A673 (cell line): Measurements from ENCODE around the gene LVRN. TPM values are rescaled to one million over a fixed set of nuclear protein-coding genes. Genes with fewer than 3 reads are reported as not detected.

Experiments used
- BruUV-seq: library from RNA; stranded (reverse); fragments of 400-500 nt; replicated peaks from 2 replicates; lab custom pipeline; 2021; lab: Mats Ljungman, UMichigan
- CTCF ChIA-PET: fragments of 300-600 bp; sonication (Branson Sonifier 250); formaldehyde crosslinking; loops from one replicate; lab custom pipeline; 2022; ENCODE audit warnings: antibody characterized with exemption; lab: Charles Lee
- POLR2A ChIA-PET: fragments of 300-600 bp; sonication (Branson Sonifier 250); formaldehyde crosslinking; loops from one replicate; lab custom pipeline; 2022; ENCODE audit warnings: antibody characterized with exemption; ENCODE audit not compliant: low non-redundant PET; lab: Charles Lee
- DNase-seq: peaks from one replicate; pipeline ENCODE4 v3.0.0-alpha.2; 2015; ENCODE audit warnings: low spot score
- H3K27ac ChIP-seq: fragments of 200-600 bp; sonication (generic); 2 replicates; pipeline ENCODE4 v1.5.1; 2016; ENCODE audit warnings: mixed run types, low read depth, mild to moderate bottlenecking, mixed read lengths, antibody characterized with exemption, low read length; ENCODE audit not compliant: poor library complexity, severe bottlenecking
- H3K27me3 ChIP-seq: fragments of 200-600 bp; sonication (generic); replicated peaks from 2 replicates; pipeline ENCODE4 v1.6.1; 2017; ENCODE audit warnings: mixed run types, low read depth, mild to moderate bottlenecking, mixed read lengths, antibody characterized with exemption, low read length; ENCODE audit not compliant: insufficient read depth, poor library complexity
- H3K36me3 ChIP-seq: fragments of 200-600 bp; sonication (generic); 2 replicates; pipeline ENCODE4 v1.6.1; 2016; ENCODE audit warnings: mixed run types, mild to moderate bottlenecking, mixed read lengths, antibody characterized with exemption, low read length; ENCODE audit not compliant: insufficient read depth, poor library complexity, severe bottlenecking
- H3K4me1 ChIP-seq: fragments of 200-600 bp; sonication (generic); 2 replicates; pipeline ENCODE4 v1.6.1; 2017; ENCODE audit warnings: mixed run types, mild to moderate bottlenecking, mixed read lengths, antibody characterized with exemption, low read length; ENCODE audit not compliant: insufficient read depth, poor library complexity, severe bottlenecking
- H3K4me3 ChIP-seq: fragments of 200-600 bp; sonication (generic); 2 replicates; pipeline ENCODE4 v1.5.1; 2016; ENCODE audit warnings: low read depth, mixed run types, mild to moderate bottlenecking, mixed read lengths, low read length; ENCODE audit not compliant: poor library complexity, severe bottlenecking
- H3K9me3 ChIP-seq: fragments of 200-600 bp; sonication (generic); 2 replicates; pipeline ENCODE4 v1.6.1; 2016; ENCODE audit warnings: mixed run types, low read depth, mild to moderate bottlenecking, mixed read lengths, antibody characterized with exemption, low read length; ENCODE audit not compliant: poor library complexity, severe bottlenecking
- EZH2 ChIP-seq: fragments of 200-600 bp; sonication (generic); IDR thresholded peaks from 2 replicates; pipeline ENCODE4 v1.6.1; 2017; ENCODE audit warnings: borderline replicate concordance, low read depth, mild to moderate bottlenecking, mixed read lengths, antibody characterized with exemption, low read length; ENCODE audit not compliant: poor library complexity, severe bottlenecking
- intact Hi-C: fragments of 100-400 bp; cut with micrococcal nuclease; formaldehyde crosslinking; loops from one replicate; pipeline ENCODE4 v1.10.0; 2022; ENCODE audit not compliant: unreplicated experiment
- total RNA-seq: library from RNA; stranded (reverse); gene quantifications from 2 replicates; pipeline ENCODE4 v1.2.3, GENCODE V29; 2021
- TF ChIP-seq, protein P1 (sequence below): fragments of 300-800, 200-600 bp; sonication (generic); conservative IDR thresholded peaks from 2 replicates; pipeline ENCODE4 v1.5.1; 2017; ENCODE audit warnings: low read depth, mild to moderate bottlenecking, antibody characterized with exemption, low read length, moderate library complexity, mixed read lengths

LVRN gene
- total RNA-seq, 1 experiment from 2014 or later = not detected

DNA sequence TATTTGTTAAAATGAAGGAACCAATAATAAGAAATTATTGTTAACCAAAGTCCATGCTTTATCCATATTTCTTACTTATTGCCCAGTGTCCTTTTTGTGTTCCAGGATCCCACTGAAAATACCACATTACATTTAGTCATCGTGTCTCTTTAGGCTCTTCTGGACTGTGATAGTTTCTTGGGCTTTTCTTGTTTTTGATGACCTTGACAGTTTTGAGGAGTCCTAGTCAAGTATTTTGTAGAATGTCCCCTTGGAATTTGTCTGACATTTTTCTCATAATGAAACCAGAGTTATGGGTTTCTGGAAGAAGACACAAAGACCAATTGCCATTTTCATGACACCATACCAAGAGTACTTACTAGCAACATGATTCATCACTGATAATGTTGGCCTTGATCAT, 108.9 kb downstream of the LVRN start:
- Histone ChIP-seq H3K4me1 (no peaks in the 10 kb centered on the region), H3K36me3 (no peaks in the 10 kb centered on the region), H3K9me3 (no peaks in the 10 kb centered on the region), H3K27ac (no peak overlapping the region), H3K27me3 (peaks cover 5% of the 10 kb centered on the region), H3K4me3 (no peak overlapping the region)
- BruUV-seq = no TSS peak
- TF ChIP-seq, protein P1, sequence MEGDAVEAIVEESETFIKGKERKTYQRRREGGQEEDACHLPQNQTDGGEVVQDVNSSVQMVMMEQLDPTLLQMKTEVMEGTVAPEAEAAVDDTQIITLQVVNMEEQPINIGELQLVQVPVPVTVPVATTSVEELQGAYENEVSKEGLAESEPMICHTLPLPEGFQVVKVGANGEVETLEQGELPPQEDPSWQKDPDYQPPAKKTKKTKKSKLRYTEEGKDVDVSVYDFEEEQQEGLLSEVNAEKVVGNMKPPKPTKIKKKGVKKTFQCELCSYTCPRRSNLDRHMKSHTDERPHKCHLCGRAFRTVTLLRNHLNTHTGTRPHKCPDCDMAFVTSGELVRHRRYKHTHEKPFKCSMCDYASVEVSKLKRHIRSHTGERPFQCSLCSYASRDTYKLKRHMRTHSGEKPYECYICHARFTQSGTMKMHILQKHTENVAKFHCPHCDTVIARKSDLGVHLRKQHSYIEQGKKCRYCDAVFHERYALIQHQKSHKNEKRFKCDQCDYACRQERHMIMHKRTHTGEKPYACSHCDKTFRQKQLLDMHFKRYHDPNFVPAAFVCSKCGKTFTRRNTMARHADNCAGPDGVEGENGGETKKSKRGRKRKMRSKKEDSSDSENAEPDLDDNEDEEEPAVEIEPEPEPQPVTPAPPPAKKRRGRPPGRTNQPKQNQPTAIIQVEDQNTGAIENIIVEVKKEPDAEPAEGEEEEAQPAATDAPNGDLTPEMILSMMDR = no peak
- TF ChIP-seq EZH2 = no peak
- CTCF ChIA-PET = no interaction called here
- intact Hi-C loops = no loop called here
- DNase-seq = no peak
- POLR2A ChIA-PET = no interaction called here

DNA sequence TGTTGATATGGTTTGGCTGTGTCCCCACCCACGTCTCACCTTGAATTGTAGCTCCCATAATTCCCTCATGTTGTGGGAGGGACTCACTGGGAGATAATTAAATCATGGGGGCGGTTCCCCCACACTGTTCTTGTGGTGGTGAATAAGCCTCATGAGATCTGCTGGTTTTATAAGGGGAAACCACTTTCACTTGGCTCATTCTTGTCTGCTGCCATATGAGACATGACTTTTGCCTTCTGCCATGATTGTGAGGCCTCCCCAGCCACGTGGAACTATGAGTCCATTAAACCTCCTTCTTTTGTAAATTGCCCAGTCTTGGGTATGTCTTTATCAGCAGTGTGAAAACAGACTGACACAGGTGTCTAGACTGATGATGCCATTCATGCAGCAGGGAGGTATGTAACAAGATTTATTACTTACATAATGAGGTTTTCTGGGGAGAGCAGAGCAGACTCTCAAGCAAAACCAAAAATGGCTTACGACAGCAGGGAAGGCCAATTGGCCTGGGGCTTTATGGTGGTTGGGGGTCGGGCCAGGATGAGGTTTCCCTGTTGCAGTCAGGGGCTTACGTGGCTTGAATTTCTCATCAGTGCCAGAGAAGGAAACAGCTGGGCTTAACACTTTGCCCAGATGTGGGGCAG, 113.0 kb downstream of the LVRN start:
- no TSS peak for BruUV-seq
- intact Hi-C loops = no loop called here
- Histone ChIP-seq H3K4me1 (no peaks in the 10 kb centered on the region), H3K27ac (no peak overlapping the region), H3K36me3 (no peaks in the 10 kb centered on the region), H3K9me3 (no peaks in the 10 kb centered on the region), H3K4me3 (no peak overlapping the region), H3K27me3 (peaks cover 5% of the 10 kb centered on the region)
- POLR2A ChIA-PET = no interaction called here
- CTCF ChIA-PET = no interaction called here
- DNase-seq = no peak
- TF ChIP-seq, protein P1 = no peak
- TF ChIP-seq EZH2 = no peak

DNA sequence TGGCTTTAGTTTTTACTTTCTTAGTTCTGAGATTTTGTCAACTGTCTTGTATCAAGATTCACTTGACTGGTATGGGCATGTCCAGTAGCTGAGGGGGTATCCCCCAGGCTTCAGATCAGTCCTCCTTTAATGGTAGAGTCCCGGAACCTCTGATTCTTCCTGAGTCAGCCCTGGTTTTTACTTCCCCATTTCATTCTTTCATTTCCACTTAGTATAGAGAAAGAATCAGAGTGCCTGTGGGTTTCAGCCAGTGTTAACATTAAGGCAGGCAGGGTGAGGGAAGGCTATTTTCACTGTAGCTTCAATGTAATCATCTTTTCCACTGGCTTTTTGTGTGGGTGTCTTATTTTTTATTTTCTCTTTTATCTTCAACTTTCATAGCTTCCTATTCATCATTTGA, 114.2 kb downstream of the LVRN start:
- no peak for TF ChIP-seq EZH2
- TF ChIP-seq, protein P1 = no peak
- Histone ChIP-seq H3K9me3 (no peaks in the 10 kb centered on the region), H3K4me3 (no peak overlapping the region), H3K27me3 (peaks cover 5% of the 10 kb centered on the region), H3K36me3 (no peaks in the 10 kb centered on the region), H3K27ac (no peak overlapping the region), H3K4me1 (no peaks in the 10 kb centered on the region)
- POLR2A ChIA-PET = no interaction called here
- no TSS peak for BruUV-seq
- intact Hi-C loops = no loop called here
- no peak for DNase-seq
- CTCF ChIA-PET = no interaction called here

Other genes with a start within 250 kb of the LVRN start
- gene CDO1, start 145.8 kb upstream of the LVRN start, total RNA-seq = 1.5 and 3.2 TPM in 2 replicates
- gene ATG12, start 120.9 kb upstream of the LVRN start, total RNA-seq = 55.8 and 59.6 TPM in 2 replicates
- gene AP3S1, start 120.5 kb upstream of the LVRN start, total RNA-seq = 66.9 and 71.8 TPM in 2 replicates
- not detected in 2 replicates for gene ARL14EPL, start 70.0 kb downstream of the LVRN start, total RNA-seq
- gene COMMD10, start 122.5 kb downstream of the LVRN start, total RNA-seq = 35.4 and 36.5 TPM in 2 replicates